ENCODE data around the gene PHETA2. TPM values are rescaled to one million over a fixed set of nuclear protein-coding genes. Genes with fewer than 3 reads are reported as not detected.

The PHETA2 gene
- total and polyA plus RNA-seq, 2 of the 4 experiments (the other 2 are of a cell fraction) = 6.5 to 10.0 TPM

DNA sequence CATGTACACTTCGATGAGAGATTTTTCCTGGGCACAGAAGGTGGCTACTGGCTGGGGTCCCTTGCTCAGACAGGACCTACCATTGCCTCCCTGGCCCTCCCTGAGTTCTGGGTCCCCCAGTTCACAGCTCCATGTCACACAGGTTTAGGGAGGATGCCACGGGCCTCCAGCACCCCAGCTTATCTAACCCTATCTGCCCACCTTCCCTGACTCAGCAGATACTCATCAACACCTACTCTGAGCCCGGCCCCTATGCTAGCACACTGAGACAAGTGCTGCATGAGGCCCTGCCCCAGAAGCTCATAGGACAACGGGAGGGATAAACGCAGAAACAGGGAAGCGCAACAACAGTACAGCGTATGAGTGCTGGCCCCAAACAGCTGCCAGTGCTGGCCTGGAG, 13.0 kb upstream of the PHETA2 start:
- H3K23ac ChIP-seq (ENCODE audit: low read depth, low read length) = no peak overlapping the region
- H2AK5ac ChIP-seq (ENCODE audit: low read depth, low read length) = no peak overlapping the region
- H2AFZ ChIP-seq (replicated peaks; ENCODE audit: low read length, poor library complexity) = no peak overlapping the region
- no peak overlapping the region for H4K91ac ChIP-seq (ENCODE audit: insufficient read depth, low read depth, low read length)
- no peak overlapping the region for H4K8ac ChIP-seq (ENCODE audit: low read depth in 2 of 2, low read length in 2 of 2)
- H3K9me3 ChIP-seq (ENCODE audit: control insufficient read depth, insufficient read depth, low read length) = no peaks in the 10 kb centered on the region
- no peak overlapping the region for H4K5ac ChIP-seq (ENCODE audit: low read depth, low read length)
- dilution Hi-C loops (cut with HindIII; ENCODE audit: low sequenced_read_pairs, unreplicated experiment) (no loop called here), intact Hi-C loops (cut with micrococcal nuclease) (no loop called here), in situ Hi-C loops (cut with MboI; ENCODE audit: low sequenced_read_pairs) (no loop called here)
- H3K4me1 ChIP-seq (ENCODE audit: control insufficient read depth, insufficient read depth, low read length) = no peaks in the 10 kb centered on the region
- TF ChIP-seq MXI1 (IDR thresholded peaks at IDR 0.05; ENCODE audit: borderline replicate concordance, low read depth, low read length) = no peak
- H3K14ac ChIP-seq (replicated peaks; ENCODE audit: low read depth, low read length) = no peak overlapping the region
- no TSS peak for BruUV-seq (replicated peaks)
- no peak overlapping the region for H3K4me3 ChIP-seq (ENCODE audit: insufficient read depth, low read depth, low read length)
- peaks cover 40% of the 10 kb centered on the region for H3K36me3 ChIP-seq (ENCODE audit: control insufficient read depth, insufficient read depth, low read length)
- no peak overlapping the region for H3K18ac ChIP-seq (ENCODE audit: low read depth, low read length)
- H3K27me3 ChIP-seq (ENCODE audit: control insufficient read depth, insufficient read depth, low read length) = no peaks in the 10 kb centered on the region
- H3K9me1 ChIP-seq (ENCODE audit: insufficient read depth, low read length) = no peaks in the 10 kb centered on the region
- ChIA-PET CTCF (interaction anchor here (0.6 kb wide), 1 partner anchor 304 kb away, joined by 3 read pairs; no protein-coding TSS in a partner anchor), POLR2A (ENCODE audit: unreplicated experiment) (interaction anchor here (0.7 kb wide), 1 partner anchor 364 kb away, joined by 14 read pairs; no protein-coding TSS in a partner anchor)
- no peak overlapping the region for H2BK120ac ChIP-seq (ENCODE audit: low read depth, low read length)
- 80% methylated on average over 1 of the region's 7 CpGs; no CpG with 5 or more reads in 1 of the 2 experiments for WGBS, 2 experiments (ENCODE audit: extremely low coverage in 2 of 2, insufficient read length in 1 of 2)
- H3K56ac ChIP-seq (ENCODE audit: extremely low read depth, insufficient read depth, low read length) = no peak overlapping the region
- no peak overlapping the region for H3K4ac ChIP-seq (ENCODE audit: low read depth, low read length)
- H3K79me1 ChIP-seq (ENCODE audit: low read depth in 1 of 2, low read length in 2 of 2) = no peaks in the 10 kb centered on the region
- no peak overlapping the region for H3K27ac ChIP-seq (ENCODE audit: insufficient read depth, low read length)
- H3K9ac ChIP-seq (ENCODE audit: low read depth, low read length) = no peak overlapping the region
- no peak overlapping the region for H2BK20ac ChIP-seq (ENCODE audit: low read depth, low read length)
- H2BK15ac ChIP-seq (ENCODE audit: low read depth, low read length) = no peak overlapping the region
- no peak overlapping the region for H2BK5ac ChIP-seq (ENCODE audit: low read depth, low read length, poor library complexity, severe bottlenecking)
- H2AK9ac ChIP-seq (replicated peaks; ENCODE audit: low read depth, low read length, poor library complexity) = no peak overlapping the region
- H4K20me1 ChIP-seq (ENCODE audit: insufficient read depth, low read length) = no peaks in the 10 kb centered on the region
- no peak for DNase-seq
- ATAC-seq (ENCODE audit: low read depth) = no peak
- no peak overlapping the region for H3K4me2 ChIP-seq (ENCODE audit: low read depth, low read length)

Data from IMR-90 (cell line).